Left ventricle myocardium inferior (tissue), 1 donor: ENCODE measurements around the gene FUT9. TPM values are rescaled to one million over a fixed set of nuclear protein-coding genes. Genes with fewer than 3 reads are reported as not detected.
"Not testable (repeated sequence)": the region's sequence is repeated elsewhere in the genome, so short reads cannot be mapped to it uniquely, and the experiment has no call there.

Source experiments
- DNase-seq: peaks from one replicate; pipeline ENCODE4 v3.0.0-alpha.2; 2020
- H3K27ac ChIP-seq: fragments of 200-600 bp; replicated peaks from 2 replicates; pipeline ENCODE4 v1.8.0; 2021
- H3K27me3 ChIP-seq: fragments of 200-600 bp; 2 replicates; pipeline ENCODE4 v1.8.0; 2021; ENCODE audit warnings: low read depth
- H3K36me3 ChIP-seq: fragments of 200-600 bp; 2 replicates; pipeline ENCODE4 v1.8.0; 2021
- H3K4me1 ChIP-seq: fragments of 200-600 bp; 2 replicates; pipeline ENCODE4 v1.8.0; 2021
- H3K4me3 ChIP-seq: fragments of 200-600 bp; 2 replicates; pipeline ENCODE4 v1.8.0; 2021; ENCODE audit warnings: mild to moderate bottlenecking, moderate library complexity
- H3K9me3 ChIP-seq: fragments of 200-600 bp; replicated peaks from 2 replicates; pipeline ENCODE4 v1.8.0; 2021
- intact Hi-C: fragments of 100-400 bp; cut with micrococcal nuclease; formaldehyde crosslinking; loops from one replicate; pipeline ENCODE4 v1.11.0; 2022
- total RNA-seq: library from RNA; stranded (reverse); fragmentation: NEBNext Ultra II Directional; extraction: Animal tissue kit (Norgen Biotek cat#: 25700); gene quantifications from one replicate; pipeline ENCODE4 v1.2.1, GENCODE V29; 2021
- TF ChIP-seq, protein P1 (sequence below): fragments of 200-600 bp; IDR thresholded peaks from 2 replicates; pipeline ENCODE4 v1.8.0; 2021; ENCODE audit warnings: antibody characterized with exemption, mild to moderate bottlenecking, borderline replicate concordance
- donor health status: DM: no; HTN: yes; CAD: no; lungs with severe emphysema.

FUT9 gene
- total RNA-seq, 1 donor from 2014 or later, result not detected

DNA sequence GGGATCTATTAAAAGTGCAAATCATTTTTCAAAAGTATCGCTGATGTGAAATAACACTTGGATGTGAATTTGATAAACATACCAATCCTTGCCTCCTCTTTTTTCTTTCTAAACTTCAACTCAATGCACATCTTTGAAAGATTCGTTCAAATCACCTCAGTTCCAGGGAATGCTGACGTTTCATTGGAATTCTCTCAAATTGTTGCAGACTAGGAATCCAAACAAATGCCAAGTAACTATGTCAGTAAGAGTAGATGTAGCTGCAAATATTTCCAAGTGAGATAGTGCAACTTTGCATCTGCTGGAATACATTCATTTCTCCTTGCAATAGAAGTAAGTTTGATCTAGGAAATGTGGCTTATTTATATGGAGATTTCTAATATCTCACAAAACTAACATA, 220.7 kb downstream of the FUT9 start:
- TF ChIP-seq, protein P1, sequence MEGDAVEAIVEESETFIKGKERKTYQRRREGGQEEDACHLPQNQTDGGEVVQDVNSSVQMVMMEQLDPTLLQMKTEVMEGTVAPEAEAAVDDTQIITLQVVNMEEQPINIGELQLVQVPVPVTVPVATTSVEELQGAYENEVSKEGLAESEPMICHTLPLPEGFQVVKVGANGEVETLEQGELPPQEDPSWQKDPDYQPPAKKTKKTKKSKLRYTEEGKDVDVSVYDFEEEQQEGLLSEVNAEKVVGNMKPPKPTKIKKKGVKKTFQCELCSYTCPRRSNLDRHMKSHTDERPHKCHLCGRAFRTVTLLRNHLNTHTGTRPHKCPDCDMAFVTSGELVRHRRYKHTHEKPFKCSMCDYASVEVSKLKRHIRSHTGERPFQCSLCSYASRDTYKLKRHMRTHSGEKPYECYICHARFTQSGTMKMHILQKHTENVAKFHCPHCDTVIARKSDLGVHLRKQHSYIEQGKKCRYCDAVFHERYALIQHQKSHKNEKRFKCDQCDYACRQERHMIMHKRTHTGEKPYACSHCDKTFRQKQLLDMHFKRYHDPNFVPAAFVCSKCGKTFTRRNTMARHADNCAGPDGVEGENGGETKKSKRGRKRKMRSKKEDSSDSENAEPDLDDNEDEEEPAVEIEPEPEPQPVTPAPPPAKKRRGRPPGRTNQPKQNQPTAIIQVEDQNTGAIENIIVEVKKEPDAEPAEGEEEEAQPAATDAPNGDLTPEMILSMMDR, result no peak
- no peaks in the 10 kb centered on the region for H3K27me3 ChIP-seq
- H3K36me3 ChIP-seq, result no peaks in the 10 kb centered on the region
- H3K9me3 ChIP-seq, result no peaks in the 10 kb centered on the region
- intact Hi-C loops, result no loop called here
- H3K27ac ChIP-seq, result no peak overlapping the region
- no peak overlapping the region for H3K4me3 ChIP-seq
- no peak for DNase-seq
- no peaks in the 10 kb centered on the region for H3K4me1 ChIP-seq

DNA sequence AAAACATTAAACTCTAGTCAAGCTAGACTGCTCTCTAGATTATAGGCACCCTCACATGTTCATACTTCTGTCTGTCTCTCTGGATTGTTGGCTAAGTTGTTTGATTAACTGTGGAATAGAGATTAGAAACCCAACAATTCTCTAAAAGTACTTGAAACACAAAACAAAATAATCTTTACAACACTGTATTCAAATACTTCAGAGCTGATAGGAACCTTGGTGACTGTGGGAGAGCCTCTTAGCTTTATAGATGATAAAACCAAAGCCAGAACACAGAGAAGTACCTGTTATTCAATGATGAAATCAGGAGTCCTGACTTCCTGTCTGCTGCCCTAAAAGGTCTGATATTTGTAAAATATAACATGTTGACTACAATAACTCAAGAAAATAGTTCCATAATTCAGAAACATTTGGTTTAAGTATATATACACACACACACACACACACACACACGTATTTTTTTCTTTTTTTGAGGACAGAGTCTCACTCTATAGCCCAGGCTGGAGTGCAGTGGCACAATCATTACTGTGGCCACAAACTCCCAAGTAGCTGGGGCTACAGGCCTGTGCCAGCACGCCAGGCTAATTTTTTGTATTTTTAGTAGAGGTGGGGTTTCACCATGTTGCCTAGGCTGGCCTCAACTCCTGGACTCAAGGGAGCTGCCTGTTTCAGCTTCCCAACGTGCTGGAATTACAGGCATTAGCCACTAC, 222.0 kb downstream of the FUT9 start:
- TF ChIP-seq, protein P1, result no peak
- DNase-seq, result no peak
- H3K36me3 ChIP-seq, result no peaks in the 10 kb centered on the region
- H3K27me3 ChIP-seq, result no peaks in the 10 kb centered on the region
- intact Hi-C loops, result no loop called here
- H3K4me3 ChIP-seq, result no peak overlapping the region
- no peak overlapping the region for H3K27ac ChIP-seq
- H3K9me3 ChIP-seq, result no peaks in the 10 kb centered on the region
- no peaks in the 10 kb centered on the region for H3K4me1 ChIP-seq

DNA sequence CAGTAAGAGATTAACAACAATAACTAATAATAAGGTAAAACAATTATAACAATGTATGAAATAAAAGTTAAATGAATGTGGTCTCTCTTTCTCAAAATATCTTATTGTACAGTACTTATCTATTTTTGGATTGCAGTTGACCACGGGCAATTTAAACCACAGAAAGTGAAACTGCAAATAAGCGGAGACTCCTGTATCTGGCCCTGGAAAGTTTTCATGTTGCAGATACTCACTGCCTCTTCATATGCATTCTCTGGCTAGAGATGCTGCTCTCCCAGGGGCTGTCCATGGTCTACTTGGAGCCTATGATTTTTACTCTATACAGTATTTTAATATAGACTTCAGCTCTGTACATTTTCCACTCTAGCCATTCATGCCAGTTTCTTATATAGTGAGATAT, 230.8 kb downstream of the FUT9 start:
- no peak overlapping the region for H3K4me3 ChIP-seq
- intact Hi-C loops, result no loop called here

DNA sequence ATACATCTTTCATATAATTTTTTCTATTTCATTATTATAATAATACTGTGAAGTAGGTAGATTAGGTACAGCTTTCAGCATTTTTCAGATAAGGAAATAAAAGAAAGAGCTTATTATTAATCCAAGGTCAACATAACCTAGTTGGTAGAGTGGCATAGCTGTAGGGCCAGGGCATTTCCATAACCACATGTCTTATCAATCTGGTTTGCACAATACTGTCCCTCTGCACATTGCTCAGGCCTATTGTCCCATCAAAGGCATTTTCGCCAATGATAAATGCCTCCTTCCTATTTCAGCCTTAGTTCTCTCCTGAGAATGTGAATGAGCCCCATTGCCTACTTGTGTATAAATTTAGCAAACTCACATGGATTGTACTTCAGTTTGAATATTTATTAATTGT, 234.0 kb downstream of the FUT9 start:
- DNase-seq, result no peak
- no peak overlapping the region for H3K4me3 ChIP-seq
- intact Hi-C loops, result no loop called here
- no peak overlapping the region for H3K27ac ChIP-seq
- TF ChIP-seq, protein P1, result no peak
- H3K27me3 ChIP-seq, result no peaks in the 10 kb centered on the region
- peaks cover 9% of the 10 kb centered on the region for H3K9me3 ChIP-seq
- H3K36me3 ChIP-seq, result no peaks in the 10 kb centered on the region
- no peaks in the 10 kb centered on the region for H3K4me1 ChIP-seq

More for the DNA sequence above, 230.8 kb downstream of the FUT9 start:
- Histone ChIP-seq H3K27me3 (no peaks in the 10 kb centered on the region), H3K27ac (no peak overlapping the region), H3K9me3 (peaks cover 9% of the 10 kb centered on the region), H3K4me1 (no peaks in the 10 kb centered on the region), H3K36me3 (no peaks in the 10 kb centered on the region)
- no peak for DNase-seq
- TF ChIP-seq, protein P1, result no peak

DNA sequence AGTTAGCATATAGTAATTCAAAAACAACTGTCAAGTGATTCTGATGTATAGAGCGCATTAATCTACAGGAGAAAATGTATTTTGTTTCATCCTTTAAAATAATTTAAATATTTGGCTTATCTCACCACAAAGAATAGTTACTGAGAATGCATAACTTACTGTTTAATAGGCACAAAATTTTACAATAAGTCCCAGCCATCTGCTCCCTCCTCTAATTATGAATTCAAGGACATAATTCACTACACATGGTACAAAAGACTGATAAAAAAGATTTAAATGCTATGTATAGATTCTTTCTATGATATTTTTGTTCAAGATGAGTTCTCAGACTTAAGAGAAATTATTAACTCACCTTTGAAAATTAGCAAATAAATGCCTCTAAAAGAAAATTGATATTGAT, 242.0 kb downstream of the FUT9 start:
- intact Hi-C loops, result no loop called here
- Histone ChIP-seq H3K9me3 (no peaks in the 10 kb centered on the region), H3K4me1 (no peaks in the 10 kb centered on the region), H3K27me3 (no peaks in the 10 kb centered on the region), H3K36me3 (no peaks in the 10 kb centered on the region), H3K4me3 (no peak overlapping the region), H3K27ac (no peak overlapping the region)
- DNase-seq, result no peak
- TF ChIP-seq, protein P1, result no peak

DNA sequence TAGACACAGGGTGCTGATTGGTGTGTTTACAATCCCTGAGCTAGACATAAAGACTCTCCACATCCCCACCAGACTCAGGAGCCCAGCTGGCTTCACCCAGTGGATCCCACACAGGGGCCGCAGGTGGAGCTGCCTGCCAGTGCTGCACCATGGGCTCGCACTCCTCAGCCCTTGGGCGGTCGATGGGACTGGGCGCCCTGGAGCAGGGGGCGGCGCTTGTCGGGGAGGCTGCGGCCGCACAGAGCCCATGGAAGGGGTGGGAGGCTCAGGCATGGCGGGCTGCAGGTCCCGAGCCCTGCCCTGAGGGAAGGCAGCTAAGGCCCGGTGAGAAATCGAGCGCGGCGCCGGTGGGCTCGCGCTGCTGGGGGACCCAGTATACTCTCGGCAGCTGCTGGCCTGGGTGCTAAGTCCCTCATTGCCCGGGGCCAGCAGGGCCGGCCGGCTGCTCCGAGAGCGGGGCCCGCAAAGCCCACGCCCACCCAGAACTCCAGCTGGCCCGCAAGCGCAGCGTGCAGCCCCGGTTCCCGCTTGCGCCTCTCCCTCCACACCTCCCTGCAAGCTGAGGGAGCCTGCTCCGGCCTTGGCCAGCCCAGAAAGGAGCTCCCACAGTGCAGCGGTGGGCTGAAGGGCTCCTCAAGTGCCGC, 245.1 kb downstream of the FUT9 start:
- H3K27me3 ChIP-seq, H3K36me3 ChIP-seq, intact Hi-C loops, H3K27ac ChIP-seq, DNase-seq, H3K4me3 ChIP-seq, H3K4me1 ChIP-seq, H3K9me3 ChIP-seq: not testable (repeated sequence)
